GM19397 (cell line): ENCODE data around the gene OXGR1.
"Not testable (repeated sequence)": the region's sequence is repeated elsewhere in the genome, so short reads cannot be mapped to it uniquely, and the experiment has no call there.

ENCODE experiments used
- ATAC-seq: cut with Tn5 transposase; IDR thresholded peaks from one replicate; pipeline ENCODE4 v1.9.1; 2021; ENCODE audit warnings: mild to moderate bottlenecking, moderate library complexity; ENCODE audit not compliant: unreplicated experiment

OXGR1 gene

DNA sequence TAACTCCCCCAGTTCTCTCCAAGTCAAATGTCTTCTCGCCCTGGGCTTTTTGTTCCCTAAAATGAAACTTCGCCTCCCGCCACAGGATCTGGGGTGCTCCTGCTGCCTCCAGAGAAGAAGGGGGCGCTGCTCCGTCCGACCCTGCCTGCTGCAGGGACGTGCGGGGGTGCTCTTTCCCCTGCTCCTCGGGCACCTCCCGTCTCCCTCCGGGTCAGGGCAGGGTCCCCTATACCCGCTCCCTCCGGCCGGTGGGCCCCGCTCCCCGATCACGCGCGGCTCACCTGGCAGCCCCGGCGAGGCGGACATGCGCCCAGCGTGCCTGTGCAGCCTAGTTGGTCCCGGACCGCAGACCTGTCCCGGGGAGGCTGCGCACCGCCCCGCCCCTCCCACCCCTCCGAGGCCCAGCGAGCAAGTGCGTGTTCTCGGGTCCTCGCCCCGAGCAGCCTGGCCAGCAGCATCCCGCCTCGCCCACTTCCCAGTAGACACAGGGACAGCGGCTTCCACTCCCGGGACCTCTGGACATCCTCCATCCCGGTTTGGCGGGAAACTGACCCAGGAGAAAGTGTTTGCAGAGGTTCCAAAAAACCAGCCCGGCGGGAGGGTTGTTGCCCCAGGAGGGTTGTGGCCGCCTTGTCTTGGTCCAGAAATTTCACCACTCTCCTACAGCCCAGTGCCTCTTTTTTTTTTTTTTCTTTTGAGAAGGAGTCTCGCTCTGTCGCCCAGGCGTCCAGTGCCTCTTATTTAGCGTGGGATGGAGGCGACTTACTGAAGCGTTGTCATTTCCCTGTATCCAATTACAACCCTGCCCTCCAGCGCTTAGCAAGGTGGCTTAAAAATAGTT, at the start of gene OXGR1:
OXGR1 (minus strand) TSS at position 460 of the 841 bp plus-strand sequence. CDS start 6,717 bp downstream, outside the sequence.
- ATAC-seq: no peak

DNA sequence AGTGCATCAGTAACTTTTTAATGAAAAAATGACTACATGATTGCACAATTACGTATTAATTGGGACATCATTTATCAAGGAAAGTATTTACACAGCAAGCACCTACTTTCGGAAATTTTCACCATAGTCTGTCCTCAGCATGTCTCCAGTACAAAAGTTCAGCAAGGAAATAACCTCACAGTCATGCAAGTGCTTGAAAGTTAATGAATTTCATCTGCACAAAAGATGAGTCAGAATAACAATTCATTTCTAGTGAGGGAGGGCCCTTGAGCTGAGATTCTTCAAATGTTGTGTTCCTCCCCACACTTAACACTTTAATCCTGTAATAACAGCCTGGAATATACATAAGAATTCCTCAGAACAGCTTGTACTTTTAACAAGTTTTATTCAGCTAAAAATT, 49.0 kb upstream of the OXGR1 start:
- no peak for ATAC-seq

DNA sequence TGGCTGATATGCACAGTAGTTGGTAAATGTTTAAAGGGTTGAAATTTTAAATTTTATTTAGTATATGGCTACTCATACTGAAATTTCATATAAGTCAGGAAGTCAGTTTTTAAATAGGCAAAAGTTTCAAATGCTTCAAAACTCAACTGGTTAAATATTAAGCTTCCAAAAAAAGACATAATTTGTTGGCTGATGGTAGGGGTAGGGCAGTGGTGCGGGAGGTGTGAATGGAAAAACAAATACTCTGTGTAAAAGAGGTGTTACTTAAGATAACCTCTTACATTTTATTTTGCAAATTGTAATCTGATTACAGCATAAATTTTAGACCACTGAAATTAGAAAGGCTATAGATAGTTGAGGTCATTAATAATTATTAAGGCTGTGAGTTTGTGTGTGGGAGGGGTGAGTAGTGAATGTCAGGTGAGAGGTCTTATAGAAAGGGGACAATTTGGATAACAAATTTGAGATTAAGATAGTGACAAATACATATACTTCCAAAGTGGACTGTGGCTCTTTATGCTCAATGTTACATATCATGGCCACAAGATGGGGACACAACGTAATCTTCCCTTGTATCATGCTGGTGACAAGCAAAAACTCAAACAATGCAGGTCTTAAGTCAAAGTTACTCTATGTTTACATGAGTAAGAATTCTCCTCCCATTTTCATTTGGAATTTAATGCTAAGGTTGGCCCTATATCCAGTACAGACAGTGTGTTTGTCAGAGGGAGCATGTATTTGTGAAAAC, 36.6 kb upstream of the OXGR1 start:
- ATAC-seq: no peak

DNA sequence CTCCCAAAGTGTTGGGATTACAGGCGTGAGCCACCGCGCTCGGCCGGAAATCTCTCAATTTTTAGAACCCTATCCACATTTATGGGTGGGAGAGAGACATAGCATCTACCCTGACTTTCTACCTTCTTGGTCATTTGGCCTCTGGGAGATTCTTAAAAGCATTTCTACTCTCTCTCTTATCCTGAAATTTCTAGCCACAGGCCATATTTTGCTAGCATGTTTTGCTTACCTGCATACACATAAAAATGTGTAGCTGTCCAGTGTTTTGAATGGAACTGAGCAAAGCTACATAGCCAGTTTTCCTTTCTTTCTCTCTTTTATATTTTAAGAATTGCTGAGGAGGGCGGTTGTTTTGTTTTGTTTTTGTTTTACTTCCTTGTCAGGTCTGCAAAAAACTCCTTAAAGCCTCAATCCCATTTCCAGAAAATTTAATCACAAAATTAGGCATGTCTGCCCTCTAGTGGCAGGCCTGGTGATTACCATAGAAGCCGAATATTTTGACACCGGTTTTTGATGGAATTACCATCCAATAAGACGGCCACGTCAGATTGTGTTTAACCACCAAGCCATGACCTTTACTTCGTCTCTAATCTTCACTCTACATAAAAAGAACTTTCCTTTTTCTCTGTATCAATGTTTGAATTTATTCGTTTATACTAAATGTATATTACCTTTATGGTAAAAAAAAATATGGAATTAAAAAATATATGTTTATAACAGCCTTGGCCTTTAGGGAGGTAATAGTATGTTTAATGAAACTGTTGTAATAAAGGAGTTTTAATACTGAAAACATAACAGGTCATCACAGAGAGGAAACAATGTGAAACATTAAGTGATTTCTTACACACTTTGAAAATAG, 34.4 kb upstream of the OXGR1 start:
- no peak for ATAC-seq

DNA sequence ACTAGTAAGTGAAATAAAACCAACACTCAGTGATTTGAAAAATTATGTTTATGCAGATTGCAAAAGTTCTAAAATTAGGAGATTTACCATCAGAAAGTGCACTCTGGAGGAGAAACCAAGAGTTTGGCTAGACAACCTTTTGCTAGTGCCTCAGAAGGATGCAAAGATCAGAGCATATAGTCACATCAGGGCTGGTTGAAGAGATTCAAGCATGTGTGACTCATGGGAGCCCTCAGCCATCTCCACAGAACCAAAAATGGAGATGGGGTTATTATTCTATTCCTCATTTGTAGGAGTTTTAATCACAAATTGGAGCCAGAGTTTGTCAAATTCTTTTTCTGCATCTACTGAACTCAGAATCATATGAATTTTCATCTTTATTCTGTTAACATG, 32.9 kb upstream of the OXGR1 start:
- no peak for ATAC-seq

DNA sequence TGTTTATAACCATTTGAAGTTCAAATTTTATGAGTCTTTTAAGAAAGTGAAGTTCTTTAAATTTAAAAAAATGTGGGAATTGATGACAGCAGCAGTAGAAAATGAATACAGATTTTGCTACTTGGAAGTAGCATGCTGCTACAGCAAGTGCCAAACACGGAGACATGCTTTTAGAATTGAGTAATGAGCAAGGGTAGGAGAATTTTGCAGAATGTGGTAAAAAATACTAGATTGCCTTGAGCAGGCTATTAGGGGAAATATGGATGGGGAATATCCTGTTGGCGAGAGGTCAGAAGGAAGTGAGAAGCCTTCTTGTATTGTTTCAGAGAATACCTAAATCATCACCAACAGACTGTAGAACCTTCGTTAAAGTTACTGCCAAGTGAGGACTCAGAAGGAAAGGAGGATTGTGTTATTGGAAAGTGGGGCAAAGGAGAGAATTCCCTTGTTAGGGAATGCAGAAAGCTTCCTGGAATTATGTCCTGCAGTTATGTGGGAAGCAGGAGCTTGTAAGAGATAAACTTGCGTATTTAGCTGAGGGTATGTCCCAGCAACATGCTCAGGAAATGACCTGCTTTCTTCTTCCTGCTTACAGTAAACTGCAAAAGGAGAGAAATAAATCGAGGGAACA, 32.4 kb upstream of the OXGR1 start:
- ATAC-seq: no peak

DNA sequence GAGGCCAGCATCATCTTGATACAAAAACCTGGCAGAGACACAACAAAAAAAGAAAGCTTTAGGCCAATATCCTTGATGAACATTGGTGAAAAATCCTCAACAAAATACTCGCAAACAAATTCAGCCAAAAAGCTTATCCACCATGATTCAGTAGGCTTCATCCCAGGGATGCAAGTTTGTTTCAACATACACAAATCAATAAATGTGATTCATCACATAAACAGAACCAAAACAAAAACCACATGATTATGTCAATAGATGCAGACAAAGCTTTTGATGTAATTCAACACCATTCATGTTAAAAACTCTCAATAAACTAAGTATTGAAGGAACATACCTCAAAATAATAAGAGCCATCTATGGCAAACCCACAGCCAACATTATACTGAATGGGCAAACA, 29.5 kb upstream of the OXGR1 start:
- ATAC-seq: not testable (repeated sequence)

DNA sequence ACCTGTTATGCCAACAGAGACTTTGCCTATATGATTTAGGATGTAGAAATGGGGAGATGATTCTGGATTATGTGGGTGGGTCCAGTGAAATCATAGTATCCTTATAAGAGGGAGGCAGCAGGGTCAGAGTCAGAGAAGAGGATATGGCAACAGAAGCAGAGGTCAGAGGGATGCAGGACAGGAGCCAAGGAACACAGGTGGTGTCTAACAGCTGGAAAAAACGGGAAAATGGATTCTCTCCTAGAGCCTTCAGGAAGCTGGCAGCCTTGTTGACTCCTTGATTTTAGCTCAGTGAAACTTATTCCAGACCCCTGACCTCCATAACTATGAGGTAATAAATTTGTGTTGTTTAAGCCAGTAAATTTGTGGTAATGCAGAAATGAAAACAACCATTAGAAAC, 28.8 kb upstream of the OXGR1 start:
- no peak for ATAC-seq

DNA sequence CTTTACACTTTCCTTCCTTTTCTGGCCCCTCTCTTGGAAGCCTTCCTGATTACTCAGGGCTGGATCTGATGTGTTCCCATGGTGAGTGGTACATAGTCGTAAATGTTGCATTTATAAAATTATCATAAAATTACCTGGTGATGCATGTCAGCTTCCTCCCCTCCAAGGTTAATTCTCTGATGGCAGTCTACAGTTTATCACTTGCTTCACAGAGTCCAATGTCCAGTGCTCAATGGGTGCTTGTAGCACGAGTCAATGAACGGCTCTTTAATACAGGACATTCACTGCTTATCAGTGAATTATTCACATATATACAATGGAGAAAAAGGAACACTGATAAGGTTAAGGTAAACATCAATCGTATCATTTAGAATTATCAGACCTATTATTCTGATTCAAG, 27.0 kb upstream of the OXGR1 start:
- no peak for ATAC-seq

DNA sequence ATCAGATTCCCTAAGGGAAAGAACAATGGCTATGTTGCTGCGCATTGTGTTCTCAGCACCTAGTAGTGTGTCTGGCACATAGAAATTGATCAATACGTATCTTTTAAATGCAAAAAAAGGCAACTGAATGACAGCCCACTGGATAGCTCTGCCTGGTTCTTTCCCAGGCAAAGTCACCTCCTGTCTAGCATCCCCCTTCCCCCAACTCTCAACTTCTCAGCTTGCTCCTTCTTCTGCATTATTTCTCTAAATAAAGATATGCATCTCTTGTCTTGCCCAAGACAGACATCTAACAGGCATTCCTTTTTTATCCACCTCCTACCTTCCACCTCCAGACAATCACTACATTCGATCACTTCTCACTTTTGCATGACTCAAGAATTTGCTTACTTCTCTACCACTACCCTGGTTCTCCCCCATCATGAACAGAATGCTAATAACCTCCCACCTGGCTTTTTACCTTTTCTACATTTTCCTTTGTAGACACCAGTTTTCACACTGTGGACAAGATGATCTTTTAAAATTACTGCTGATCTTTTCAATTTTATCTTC, 26.5 kb upstream of the OXGR1 start:
- no peak for ATAC-seq

DNA sequence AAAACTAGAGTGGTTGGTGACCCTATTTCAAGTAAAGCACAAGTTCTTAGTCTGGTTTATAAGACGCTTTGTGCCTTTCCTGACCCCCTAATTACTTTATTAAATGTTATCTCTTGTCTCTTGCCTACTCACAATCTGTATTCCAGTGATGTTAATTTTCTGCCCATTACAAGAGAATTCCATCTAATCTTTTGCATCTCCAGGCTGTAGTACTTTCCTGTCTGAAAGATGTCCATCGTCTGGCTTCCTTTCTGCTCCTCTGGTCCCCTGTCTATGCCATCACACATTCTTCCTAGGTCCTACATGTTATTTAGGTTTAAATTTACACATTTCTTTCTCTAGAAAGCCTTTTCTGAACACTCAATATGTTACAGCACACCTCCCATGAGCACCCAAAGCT, 25.9 kb upstream of the OXGR1 start:
- ATAC-seq: no peak

DNA sequence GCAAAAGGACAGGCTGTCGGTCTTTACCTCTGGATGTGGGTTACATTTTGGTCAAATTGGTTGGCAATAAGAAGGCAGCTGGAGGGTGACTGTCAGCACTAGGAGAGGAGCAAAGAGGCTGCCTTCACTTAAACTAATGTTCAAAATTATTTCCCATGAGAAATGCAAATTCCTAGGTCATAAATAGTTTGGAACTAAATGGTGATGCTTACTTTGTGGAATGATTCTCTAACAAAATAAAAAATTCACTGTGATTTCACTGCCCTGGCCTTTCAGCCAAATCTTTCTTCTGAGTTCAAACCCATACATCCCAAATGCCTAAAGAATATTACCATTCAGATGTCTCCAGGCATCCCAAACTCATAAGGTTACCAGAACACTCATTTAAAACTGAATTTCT, 25.0 kb upstream of the OXGR1 start:
- ATAC-seq: no peak

DNA sequence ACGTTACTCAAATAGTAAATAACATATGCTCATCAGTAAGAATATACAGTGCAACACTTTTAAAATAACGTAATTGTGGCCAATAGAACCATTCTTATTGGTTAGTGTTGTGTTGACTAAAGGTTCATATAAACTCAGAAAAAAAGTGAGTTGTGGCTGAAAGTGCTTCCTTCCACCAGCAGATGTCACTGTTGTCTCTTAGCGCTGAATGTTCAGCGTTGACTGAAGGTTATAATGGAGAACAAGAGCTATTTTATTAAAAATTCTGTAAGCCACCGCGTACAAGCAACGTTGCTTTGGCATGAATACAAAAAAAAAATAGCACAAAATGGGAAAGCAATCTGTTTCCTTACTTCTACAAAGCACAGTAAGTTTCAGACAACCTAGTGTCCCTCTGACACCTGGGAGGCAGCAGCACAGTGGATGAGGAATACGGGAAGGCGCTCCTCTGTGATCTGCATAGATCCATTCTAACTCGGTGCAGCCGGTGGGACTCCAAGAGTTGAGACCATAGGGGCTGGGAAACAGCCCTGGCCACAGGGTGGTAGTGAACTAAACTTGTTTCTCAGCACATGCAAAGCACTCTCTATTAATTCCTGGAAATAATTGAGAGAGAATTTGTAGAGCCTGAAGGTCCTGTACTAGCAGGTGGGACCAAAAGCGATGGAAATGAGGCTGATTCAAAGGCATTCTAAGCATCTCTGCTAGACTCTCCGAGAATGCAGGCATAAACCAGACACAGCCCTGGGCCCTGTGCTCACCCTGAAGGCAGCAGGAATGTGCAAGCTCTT, 23.9 kb upstream of the OXGR1 start:
- no peak for ATAC-seq

DNA sequence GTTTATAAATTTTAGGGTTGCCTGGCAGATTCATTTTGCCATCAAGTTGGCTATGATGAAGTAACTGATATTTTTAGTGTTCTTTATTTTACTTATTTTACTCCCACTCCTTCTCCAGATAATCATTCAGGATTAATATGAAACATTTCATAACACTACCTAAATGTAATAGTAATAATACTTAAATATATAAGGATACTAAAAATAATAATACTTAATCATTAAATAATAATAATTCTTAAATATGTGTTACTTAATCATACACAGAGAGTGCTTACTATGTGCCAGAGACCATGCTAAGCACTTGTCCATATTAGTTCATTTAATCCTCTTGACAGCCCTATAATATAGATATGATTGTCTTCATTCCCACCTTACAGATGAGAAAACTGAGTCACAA, 23.0 kb upstream of the OXGR1 start:
- ATAC-seq: no peak

DNA sequence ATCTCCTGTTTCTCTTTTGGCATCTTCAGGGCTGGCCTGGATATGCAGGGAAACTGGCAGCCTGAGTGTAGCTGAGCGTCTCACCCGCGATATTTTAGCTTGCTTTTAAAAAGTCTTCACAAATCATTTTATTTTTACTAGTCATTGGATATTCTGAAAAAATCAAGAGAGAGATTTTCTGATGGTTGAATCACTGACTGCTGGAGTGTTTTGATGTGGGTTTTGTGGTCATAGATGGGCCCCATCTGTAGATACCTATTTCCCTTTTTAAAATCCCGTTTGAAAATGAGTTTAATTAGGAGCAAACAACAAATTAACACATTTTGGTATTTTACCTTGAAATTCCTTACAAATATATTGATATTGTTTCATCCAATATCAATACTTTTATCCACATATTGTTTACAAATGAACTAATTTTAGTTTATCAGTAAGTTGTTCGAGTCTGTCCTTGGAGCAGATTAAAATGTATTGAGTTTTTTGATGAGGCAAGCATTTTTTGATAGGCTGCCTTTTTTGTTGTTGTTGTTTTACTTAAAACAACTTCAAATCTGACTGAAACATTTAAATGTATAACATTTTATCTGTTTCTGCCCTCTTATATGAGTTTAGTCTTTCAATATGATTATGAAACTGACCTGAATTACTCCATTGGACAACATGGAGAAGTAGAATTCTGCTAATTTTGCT, 21.5 kb upstream of the OXGR1 start:
- ATAC-seq: no peak

DNA sequence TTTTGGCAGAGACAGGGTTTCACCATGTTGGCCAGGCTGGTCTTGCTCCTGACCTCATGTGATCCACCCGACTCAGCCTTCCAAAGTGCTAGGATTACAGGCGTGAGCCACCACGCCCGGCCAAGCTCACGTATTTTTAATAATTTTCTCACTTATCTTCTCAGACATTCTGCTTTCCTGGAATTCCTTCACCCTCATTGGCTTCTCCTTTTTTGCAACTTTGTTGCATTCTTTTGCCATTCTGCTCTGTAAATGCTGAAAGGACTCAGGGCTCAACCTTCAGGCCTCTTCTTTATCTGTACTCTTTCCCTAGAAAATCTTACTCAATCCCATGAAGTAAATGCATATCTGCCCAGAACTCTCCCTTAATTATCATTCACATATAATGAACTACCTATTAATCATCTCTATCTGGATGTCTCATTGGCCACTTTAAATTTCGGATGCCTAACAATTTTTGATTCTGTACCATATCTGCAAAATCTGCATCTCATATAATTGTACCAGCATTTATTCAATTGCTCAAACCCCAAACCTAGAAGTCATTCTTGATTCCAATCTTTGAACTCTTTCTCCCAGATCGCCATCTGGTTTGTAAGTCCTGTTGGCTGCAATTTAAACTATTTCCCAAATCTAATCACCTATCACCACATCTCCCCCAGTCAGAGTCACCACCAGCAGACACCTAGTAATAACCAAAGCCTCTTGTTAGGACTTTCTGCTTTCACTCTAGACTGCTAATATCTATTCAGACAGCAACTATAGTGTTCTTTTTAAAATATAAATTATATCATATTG, 18.2 kb upstream of the OXGR1 start:
- no peak for ATAC-seq

DNA sequence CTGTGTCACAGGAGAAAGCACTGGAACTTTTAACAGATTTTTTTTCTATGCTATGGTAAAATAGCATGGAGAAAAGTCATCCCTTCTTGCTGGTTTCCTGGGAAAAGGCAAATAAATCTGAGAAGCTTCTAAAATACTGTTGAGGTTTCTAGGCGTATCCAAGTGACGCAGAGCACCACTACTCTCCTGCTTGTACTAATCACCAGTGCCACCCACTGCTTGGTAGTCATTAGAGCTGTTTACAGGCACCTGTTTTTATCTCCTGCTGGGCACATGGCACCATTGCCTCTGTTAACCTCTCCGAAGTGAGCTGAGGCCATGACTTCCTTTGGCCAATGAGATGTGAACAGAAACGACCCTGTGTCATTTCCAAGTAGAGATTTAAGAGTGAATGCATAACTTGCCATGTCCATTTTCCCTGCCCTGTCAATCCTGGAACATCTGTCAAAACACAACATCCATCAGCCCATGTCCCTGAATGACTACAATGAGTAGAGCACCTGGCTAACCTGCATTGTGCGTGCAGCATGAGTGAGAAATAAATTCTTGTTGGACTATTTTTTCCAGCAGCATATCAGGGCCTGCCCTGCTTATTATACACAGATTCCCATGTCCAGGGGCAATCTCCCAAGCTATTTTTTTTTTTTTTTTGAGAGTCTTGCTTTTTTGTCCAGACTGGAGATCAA, 17.3 kb upstream of the OXGR1 start:
- ATAC-seq: no peak

DNA sequence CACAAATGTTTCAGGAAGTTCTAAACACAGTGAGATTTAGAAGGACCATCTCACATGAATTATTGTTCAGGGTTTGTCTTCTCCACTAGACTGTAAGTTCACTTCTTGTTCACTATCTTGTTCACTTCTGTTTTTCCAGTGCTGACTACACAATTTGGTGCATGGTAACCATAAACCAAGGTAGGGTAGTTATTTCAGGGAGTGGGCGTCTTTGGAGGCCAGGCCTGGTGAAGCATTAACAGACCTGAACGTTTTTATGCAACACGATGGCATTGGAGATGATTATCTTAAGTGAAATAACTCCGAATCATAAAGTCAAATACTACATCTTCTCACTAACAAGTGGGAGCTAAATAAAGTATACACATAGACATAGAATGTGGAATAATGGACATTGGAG, 14.4 kb upstream of the OXGR1 start:
- ATAC-seq: no peak
